GM18907 (cell line): ENCODE measurements around the gene RABGAP1L.
"Not testable (repeated sequence)": the region's sequence is repeated elsewhere in the genome, so short reads cannot be mapped to it uniquely, and the experiment has no call there.

Experiments
- ATAC-seq: cut with Tn5 transposase; IDR thresholded peaks from one replicate; pipeline ENCODE4 v1.9.1; 2021; ENCODE audit warnings: mild to moderate bottlenecking, moderate library complexity; ENCODE audit not compliant: unreplicated experiment

The RABGAP1L gene

GRCh38 chr1:174652569-174653280, 493.4 kb downstream of the RABGAP1L start:
- ATAC-seq: no peak

GRCh38 chr1:174654560-174654959, 495.2 kb downstream of the RABGAP1L start:
- no peak for ATAC-seq

- no peak for ATAC-seq
Observed at GRCh38 chr1:174656409-174657059, 497.2 kb downstream of the RABGAP1L start.

GRCh38 chr1:174657411-174657810, 498.1 kb downstream of the RABGAP1L start:
- no peak for ATAC-seq

- ATAC-seq: no peak
Observed at GRCh38 chr1:174657893-174658292, 498.6 kb downstream of the RABGAP1L start.

GRCh38 chr1:174659823-174660222, 500.5 kb downstream of the RABGAP1L start:
- ATAC-seq: no peak

- ATAC-seq: no peak
Observed at GRCh38 chr1:174660476-174660875, 501.2 kb downstream of the RABGAP1L start.

- ATAC-seq: no peak
Observed at GRCh38 chr1:174663358-174663757, 504.0 kb downstream of the RABGAP1L start.

- no peak for ATAC-seq
Observed at GRCh38 chr1:174666248-174666647, 506.9 kb downstream of the RABGAP1L start.

- ATAC-seq: no peak
Observed at GRCh38 chr1:174671826-174672225, 512.5 kb downstream of the RABGAP1L start.

- ATAC-seq: no peak
Observed at GRCh38 chr1:174676856-174677255, 517.5 kb downstream of the RABGAP1L start.

GRCh38 chr1:174678657-174679056, 519.3 kb downstream of the RABGAP1L start:
- no peak for ATAC-seq

GRCh38 chr1:174680101-174680500, 520.8 kb downstream of the RABGAP1L start:
- no peak for ATAC-seq

- no peak for ATAC-seq
Observed at GRCh38 chr1:174682419-174683008, 523.2 kb downstream of the RABGAP1L start.

- no peak for ATAC-seq
Observed at GRCh38 chr1:174686213-174686612, 526.9 kb downstream of the RABGAP1L start.

GRCh38 chr1:174689524-174689923, 530.2 kb downstream of the RABGAP1L start:
- ATAC-seq: no peak

- no peak for ATAC-seq
Observed at GRCh38 chr1:174690266-174690665, 530.9 kb downstream of the RABGAP1L start.

GRCh38 chr1:174692313-174692712, 533.0 kb downstream of the RABGAP1L start:
- ATAC-seq: no peak

GRCh38 chr1:174693085-174693484, 533.8 kb downstream of the RABGAP1L start:
- no peak for ATAC-seq

- not testable (repeated sequence) for ATAC-seq
Observed at GRCh38 chr1:174693539-174693938, 534.2 kb downstream of the RABGAP1L start.

GRCh38 chr1:174696026-174696821, 536.9 kb downstream of the RABGAP1L start:
- no peak for ATAC-seq
